ENCODE data around the gene ANKRD10.

DNA sequence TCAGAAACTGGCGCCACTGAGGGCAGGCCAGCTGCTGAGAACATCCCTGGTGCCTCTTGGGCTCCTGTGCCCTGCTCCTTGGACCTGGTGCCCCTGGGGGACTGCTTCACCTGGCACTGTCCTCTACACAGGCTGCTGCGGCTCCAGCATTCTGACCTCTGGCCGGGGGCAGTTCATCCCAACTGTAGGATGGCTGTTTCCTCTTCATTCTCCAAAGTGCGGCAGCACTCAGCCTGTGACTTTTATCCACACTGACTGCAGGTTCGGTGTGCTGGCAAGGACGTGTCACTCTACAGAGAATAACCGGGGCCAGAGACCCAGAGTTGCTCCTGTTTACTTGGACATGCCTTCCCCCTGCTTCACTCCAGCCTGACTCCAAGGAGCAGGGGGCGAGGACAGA, 7.6 kb upstream of the ANKRD10 start:
- no peak for TF ChIP-seq NFIC (IDR thresholded peaks at IDR 0.05)
- no peak for TF ChIP-seq TAF1 (IDR thresholded peaks at IDR 0.05; ENCODE audit: low read depth)
- no peak for TF ChIP-seq CREB1 (IDR thresholded peaks at IDR 0.05; ENCODE audit: low read depth)
